ENCODE measurements around the gene SYPL1. TPM values are rescaled to one million over a fixed set of nuclear protein-coding genes. Genes with fewer than 3 reads are reported as not detected.

SYPL1 gene
- total RNA-seq, 2 donors from 2014 or later = 68.5 to 89.1 TPM

DNA sequence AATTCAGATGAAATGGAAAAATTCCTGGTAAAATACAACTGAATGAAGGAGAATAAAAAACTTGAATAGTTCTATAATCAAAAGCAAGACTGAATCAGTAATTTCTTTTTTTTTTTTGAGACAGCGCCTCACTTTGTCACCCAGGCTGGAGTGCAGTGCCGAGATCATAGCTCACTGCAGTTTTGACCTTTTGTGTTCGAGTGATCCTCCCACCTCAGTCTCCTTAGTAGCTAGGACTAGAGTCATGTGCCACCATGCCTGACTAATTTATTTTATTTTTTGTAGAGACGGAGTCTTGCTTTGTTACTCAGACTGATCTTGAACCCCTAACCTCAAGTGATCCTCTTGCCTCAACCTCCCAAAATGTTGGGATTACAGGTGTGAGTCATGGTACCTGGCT, 26.1 kb downstream of the SYPL1 start:
- no peak for DNase-seq (ENCODE audit: low spot score)
- Histone ChIP-seq H3K36me3 (peaks cover 16% of the 10 kb centered on the region), H3K4me1 (no peaks in the 10 kb centered on the region), H3K4me3 (no peak overlapping the region), H3K27me3 (no peaks in the 10 kb centered on the region), H3K27ac (no peak overlapping the region), H3K9me3 (no peaks in the 10 kb centered on the region)
- TF ChIP-seq, protein P1, sequence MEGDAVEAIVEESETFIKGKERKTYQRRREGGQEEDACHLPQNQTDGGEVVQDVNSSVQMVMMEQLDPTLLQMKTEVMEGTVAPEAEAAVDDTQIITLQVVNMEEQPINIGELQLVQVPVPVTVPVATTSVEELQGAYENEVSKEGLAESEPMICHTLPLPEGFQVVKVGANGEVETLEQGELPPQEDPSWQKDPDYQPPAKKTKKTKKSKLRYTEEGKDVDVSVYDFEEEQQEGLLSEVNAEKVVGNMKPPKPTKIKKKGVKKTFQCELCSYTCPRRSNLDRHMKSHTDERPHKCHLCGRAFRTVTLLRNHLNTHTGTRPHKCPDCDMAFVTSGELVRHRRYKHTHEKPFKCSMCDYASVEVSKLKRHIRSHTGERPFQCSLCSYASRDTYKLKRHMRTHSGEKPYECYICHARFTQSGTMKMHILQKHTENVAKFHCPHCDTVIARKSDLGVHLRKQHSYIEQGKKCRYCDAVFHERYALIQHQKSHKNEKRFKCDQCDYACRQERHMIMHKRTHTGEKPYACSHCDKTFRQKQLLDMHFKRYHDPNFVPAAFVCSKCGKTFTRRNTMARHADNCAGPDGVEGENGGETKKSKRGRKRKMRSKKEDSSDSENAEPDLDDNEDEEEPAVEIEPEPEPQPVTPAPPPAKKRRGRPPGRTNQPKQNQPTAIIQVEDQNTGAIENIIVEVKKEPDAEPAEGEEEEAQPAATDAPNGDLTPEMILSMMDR (IDR thresholded peaks at IDR 0.05) = no peak

DNA sequence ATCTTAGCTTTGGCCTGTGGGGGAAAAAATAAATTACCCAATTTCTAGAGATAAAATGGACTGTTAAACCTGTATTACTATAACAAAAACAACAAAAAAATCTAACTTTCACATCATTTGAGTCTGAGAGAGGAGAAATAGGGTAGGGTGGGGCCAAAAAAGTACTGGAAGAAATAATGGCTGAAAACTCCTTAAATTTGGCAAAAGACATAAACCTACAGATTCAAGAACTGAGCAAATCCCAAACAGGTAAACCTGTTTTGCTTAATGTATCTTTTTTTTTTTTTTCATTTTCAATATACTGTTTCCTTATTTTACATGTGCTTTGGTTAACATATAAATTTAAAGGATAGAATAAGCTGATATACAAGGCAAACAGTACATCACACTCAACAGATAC, 27.1 kb downstream of the SYPL1 start:
- H3K4me1 ChIP-seq = peaks cover 0 to 8% of the 10 kb centered on the region in 2 donors
- H3K4me3 ChIP-seq = no peak overlapping the region
- H3K36me3 ChIP-seq = peaks cover 7% of the 10 kb centered on the region
- TF ChIP-seq, protein P1 (IDR thresholded peaks at IDR 0.05) = no peak
- H3K9me3 ChIP-seq = no peaks in the 10 kb centered on the region
- no peak overlapping the region for H3K27ac ChIP-seq
- no peaks in the 10 kb centered on the region for H3K27me3 ChIP-seq
- no peak for DNase-seq (ENCODE audit: low spot score)

DNA sequence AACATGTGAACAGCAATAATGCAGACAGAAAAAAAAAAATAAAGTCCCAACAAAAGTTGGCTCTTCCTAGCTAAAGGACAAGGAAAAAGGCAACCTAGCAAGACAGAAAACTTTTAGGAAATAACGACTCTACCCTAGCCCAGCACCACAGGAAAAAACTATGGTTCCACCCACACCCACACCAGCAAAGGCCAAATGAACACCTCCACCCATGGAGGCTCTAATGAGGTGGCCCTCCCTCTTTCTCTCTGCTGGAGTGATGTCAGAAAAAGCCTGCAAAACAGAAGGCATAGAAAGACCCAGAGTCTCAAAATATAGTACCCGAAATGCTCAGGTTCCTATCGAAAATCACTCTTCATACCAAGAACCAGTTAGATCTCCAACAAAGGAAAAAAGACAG, 28.4 kb downstream of the SYPL1 start:
- TF ChIP-seq, protein P1 (IDR thresholded peaks at IDR 0.05) = no peak
- Histone ChIP-seq H3K27me3 (no peaks in the 10 kb centered on the region), H3K27ac (no peak overlapping the region), H3K9me3 (no peaks in the 10 kb centered on the region), H3K4me1 (peaks cover 0 to 11% of the 10 kb centered on the region in 2 donors), H3K36me3 (no peaks in the 10 kb centered on the region), H3K4me3 (no peak overlapping the region)
- DNase-seq (ENCODE audit: low spot score) = no peak

DNA sequence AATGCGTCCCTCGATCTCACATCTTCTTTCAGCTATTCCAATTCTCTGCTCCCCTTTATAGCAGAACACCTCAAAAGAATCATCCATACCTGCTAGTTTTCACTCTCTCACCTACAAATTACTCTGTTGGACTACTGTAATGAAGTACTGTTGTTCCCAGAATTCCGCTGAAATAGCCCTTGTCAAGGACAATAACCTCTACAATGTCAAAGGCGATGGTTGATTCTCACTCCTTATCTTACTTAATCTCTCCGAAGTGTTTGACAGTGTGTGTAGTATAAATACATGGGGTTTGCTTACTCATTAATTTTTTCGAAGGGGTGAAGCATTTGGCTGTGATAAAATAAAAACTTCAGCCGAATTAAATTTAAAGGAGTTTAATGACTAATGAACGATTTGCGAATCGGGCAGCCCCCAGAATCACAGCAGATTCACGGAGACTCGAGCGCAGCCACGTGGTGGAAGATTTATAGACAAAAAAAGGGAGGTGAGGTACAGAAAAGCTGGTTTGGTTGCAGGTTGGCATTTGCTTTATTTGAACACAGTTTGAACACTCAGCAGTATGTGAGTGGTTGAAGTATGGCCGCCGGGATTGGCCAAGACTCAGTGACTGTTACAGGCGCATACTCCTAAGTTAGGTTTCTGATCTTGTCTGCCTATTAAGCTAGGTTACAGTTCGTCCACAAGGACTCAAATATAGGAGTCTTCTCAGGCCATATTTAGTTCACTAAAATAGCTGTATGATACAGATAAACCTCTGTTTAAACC, 29.8 kb downstream of the SYPL1 start:
- no peaks in the 10 kb centered on the region for H3K9me3 ChIP-seq
- H3K27ac ChIP-seq = no peak overlapping the region
- TF ChIP-seq, protein P1 (IDR thresholded peaks at IDR 0.05) = no peak
- no peaks in the 10 kb centered on the region for H3K27me3 ChIP-seq
- H3K4me3 ChIP-seq = no peak overlapping the region
- DNase-seq (ENCODE audit: low spot score) = no peak
- H3K36me3 ChIP-seq = no peaks in the 10 kb centered on the region
- peaks cover 0 to 11% of the 10 kb centered on the region in 2 donors for H3K4me1 ChIP-seq

DNA sequence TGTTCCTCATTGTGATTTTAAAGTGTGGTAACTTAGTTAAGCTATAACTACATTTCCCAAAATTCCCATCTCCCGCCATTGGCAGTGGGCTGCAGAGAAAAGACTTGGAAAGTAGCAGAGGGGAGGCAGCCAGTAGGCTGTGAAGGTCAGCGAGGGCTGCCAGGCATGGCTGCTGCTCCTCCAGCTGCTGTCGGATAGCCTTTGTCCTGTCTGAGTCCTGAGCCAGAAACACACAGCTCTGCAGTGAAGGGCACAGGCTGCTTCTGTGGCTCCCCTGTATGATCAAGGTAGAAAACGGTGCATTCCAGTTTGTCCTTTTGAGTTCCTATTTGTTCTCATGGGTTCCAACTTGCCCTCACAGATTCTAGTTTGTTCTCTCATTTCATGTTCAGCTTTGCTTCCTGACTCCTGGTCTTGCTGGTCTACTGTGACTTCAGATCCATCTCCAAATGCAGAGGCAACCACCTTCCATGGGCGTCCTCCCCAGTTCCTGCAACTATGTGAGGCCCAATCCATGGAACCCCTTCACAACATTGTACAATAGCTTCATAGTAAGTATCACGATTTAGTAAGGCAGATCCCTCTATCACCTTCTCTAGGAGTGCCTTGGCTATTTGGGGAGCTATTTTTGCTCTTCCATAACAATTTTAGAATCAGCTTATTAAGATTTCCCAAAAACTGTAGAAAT, 31.7 kb downstream of the SYPL1 start:
- Histone ChIP-seq H3K4me3 (no peak overlapping the region), H3K27ac (no peak overlapping the region), H3K36me3 (no peaks in the 10 kb centered on the region), H3K4me1 (peaks cover 0 to 22% of the 10 kb centered on the region in 2 donors), H3K27me3 (no peaks in the 10 kb centered on the region), H3K9me3 (no peaks in the 10 kb centered on the region)
- no peak for DNase-seq (ENCODE audit: low spot score)
- TF ChIP-seq, protein P1 (IDR thresholded peaks at IDR 0.05) = no peak

Measured in right atrium auricular region (tissue), 2 donors.